MM.1S (cell line): Measurements from ENCODE around the gene CNKSR3.

Experiments used
- DNase-seq: peaks from one replicate; pipeline ENCODE4 v3.0.0-alpha.2; 2015
- H2AFZ ChIP-seq: fragments of 300-600 bp; sonication (generic); 2 replicates; pipeline ENCODE4 v1.6.0; 2016; ENCODE audit warnings: antibody characterized with exemption, low read length
- H3F3A ChIP-seq: fragments of 300-600 bp; sonication (generic); 2 replicates; pipeline ENCODE4 v1.6.1; 2016; ENCODE audit warnings: mild to moderate bottlenecking, antibody characterized with exemption, low read length, moderate library complexity, mixed read lengths; ENCODE audit not compliant: insufficient read depth
- H3K27ac ChIP-seq: fragments of 300-600 bp; sonication (generic); 2 replicates; pipeline ENCODE4 v1.5.1; 2016; ENCODE audit warnings: mild to moderate bottlenecking, low read length
- H3K27me3 ChIP-seq: fragments of 300-600 bp; sonication (generic); replicated peaks from 2 replicates; pipeline ENCODE4 v1.6.0; 2016; ENCODE audit warnings: low read length; ENCODE audit not compliant: insufficient read depth
- H3K36me3 ChIP-seq: fragments of 300-600 bp; sonication (generic); replicated peaks from 2 replicates; pipeline ENCODE4 v1.6.1; 2016; ENCODE audit warnings: mild to moderate bottlenecking, low read length, mixed read lengths; ENCODE audit not compliant: insufficient read depth
- H3K4me1 ChIP-seq: fragments of 300-600 bp; sonication (generic); 2 replicates; pipeline ENCODE4 v1.6.1; 2016; ENCODE audit warnings: low read length, mixed read lengths
- H3K4me2 ChIP-seq: fragments of 300-600 bp; sonication (generic); 2 replicates; pipeline ENCODE4 v1.6.0; 2016; ENCODE audit warnings: low read depth, low read length
- H3K4me3 ChIP-seq: fragments of 300-600 bp; sonication (generic); 2 replicates; pipeline ENCODE4 v1.5.1; 2016; ENCODE audit warnings: low read length, mixed read lengths
- H3K79me2 ChIP-seq: fragments of 300-600 bp; sonication (generic); 2 replicates; pipeline ENCODE4 v1.6.1; 2016; ENCODE audit warnings: mixed run types, low read length, mixed read lengths
- H3K9ac ChIP-seq: fragments of 300-600 bp; sonication (generic); 2 replicates; pipeline ENCODE4 v1.6.1; 2016; ENCODE audit warnings: low read length, mixed read lengths
- H3K9me2 ChIP-seq: fragments of 300-600 bp; sonication (generic); replicated peaks from 2 replicates; pipeline ENCODE4 v1.6.1; 2016; ENCODE audit warnings: mild to moderate bottlenecking, low read length, mixed read lengths; ENCODE audit not compliant: insufficient read depth
- H3K9me3 ChIP-seq: fragments of 300-600 bp; sonication (generic); replicated peaks from 2 replicates; pipeline ENCODE4 v1.6.1; 2016; ENCODE audit warnings: mild to moderate bottlenecking, low read length, mixed read lengths; ENCODE audit not compliant: insufficient read depth
- H4K20me1 ChIP-seq: fragments of 300-600 bp; sonication (generic); 2 replicates; pipeline ENCODE4 v1.6.1; 2016; ENCODE audit warnings: mild to moderate bottlenecking, low read length, moderate library complexity, mixed read lengths; ENCODE audit not compliant: insufficient read depth
- CTCF ChIP-seq: fragments of 300-600 bp; sonication (generic); IDR thresholded peaks from 2 replicates; pipeline ENCODE4 v1.5.1; 2016; ENCODE audit warnings: antibody characterized with exemption, low read length, mixed read lengths
- EZH2 ChIP-seq: fragments of 300-600 bp; sonication (generic); optimal IDR thresholded peaks from 2 replicates; pipeline ENCODE3; 2017; ENCODE audit warnings: low read depth, mild to moderate bottlenecking, antibody characterized with exemption, low read length, mixed read lengths
- EZH2phosphoT487 ChIP-seq: fragments of 300-600 bp; sonication (generic); IDR thresholded peaks from 2 replicates; pipeline ENCODE4 v1.6.1; 2018; ENCODE audit warnings: antibody characterized with exemption, low read length

Gene CNKSR3

GRCh38 chr6:154358019-154358545 lies 152.4 kb downstream of the CNKSR3 start:
- H3K27ac ChIP-seq = no peak overlapping the region
- H3K4me1 ChIP-seq = no peaks in the 10 kb centered on the region
- no peaks in the 10 kb centered on the region for H3K79me2 ChIP-seq
- no peaks in the 10 kb centered on the region for H3K9me3 ChIP-seq
- TF ChIP-seq EZH2 = no peak
- TF ChIP-seq EZH2phosphoT487 = no peak
- no peak for TF ChIP-seq CTCF
- no peak overlapping the region for H3K9ac ChIP-seq
- H3K4me2 ChIP-seq = no peak overlapping the region
- no peaks in the 10 kb centered on the region for H3F3A ChIP-seq
- H4K20me1 ChIP-seq = no peaks in the 10 kb centered on the region
- no peak for DNase-seq
- H3K9me2 ChIP-seq = no peaks in the 10 kb centered on the region
- H2AFZ ChIP-seq = no peak overlapping the region
- H3K36me3 ChIP-seq = no peaks in the 10 kb centered on the region
- H3K4me3 ChIP-seq = no peak overlapping the region
- H3K27me3 ChIP-seq = no peaks in the 10 kb centered on the region

- Histone ChIP-seq H3F3A (no peaks in the 10 kb centered on the region), H3K4me2 (no peak within 1 kb of the TSS), H4K20me1 (no peaks in the 10 kb centered on the region), H3K79me2 (no peaks in the 10 kb centered on the region), H3K27ac (no peak within 1 kb of the TSS), H2AFZ (no peak within 1 kb of the TSS), H3K36me3 (no peaks in the 10 kb centered on the region), H3K27me3 (no peaks in the 10 kb centered on the region), H3K9ac (no peak within 1 kb of the TSS), H3K4me1 (no peaks in the 10 kb centered on the region), H3K9me3 (no peaks in the 10 kb centered on the region), H3K9me2 (no peaks in the 10 kb centered on the region), H3K4me3 (no peak within 1 kb of the TSS)
- TF ChIP-seq CTCF (no peak), EZH2phosphoT487 (no peak), EZH2 (no peak)
- no peak for DNase-seq
Measured at GRCh38 chr6:154356690-154357089, 153.8 kb downstream of the CNKSR3 start, which contains the start of gene IPCEF1. Gene IPCEF1, minus strand, starts transcription at chr6:154356803. Its CDS starts 90,856 bp downstream, at chr6:154265947.

- Histone ChIP-seq H3F3A (no peaks in the 10 kb centered on the region), H4K20me1 (no peaks in the 10 kb centered on the region), H3K9me3 (no peaks in the 10 kb centered on the region), H3K79me2 (no peaks in the 10 kb centered on the region), H3K4me3 (no peak overlapping the region), H3K27me3 (no peaks in the 10 kb centered on the region), H3K36me3 (no peaks in the 10 kb centered on the region), H3K4me1 (no peaks in the 10 kb centered on the region), H3K9ac (no peak overlapping the region), H3K9me2 (no peaks in the 10 kb centered on the region), H3K4me2 (no peak overlapping the region), H2AFZ (no peak overlapping the region), H3K27ac (no peak overlapping the region)
- DNase-seq = no peak
- TF ChIP-seq CTCF = no peak
- TF ChIP-seq EZH2 = no peak
- TF ChIP-seq EZH2phosphoT487 = no peak
Measured at GRCh38 chr6:154356113-154356512, 154.4 kb downstream of the CNKSR3 start.
